PC-3 (cell line): ENCODE measurements around the gene RAB5IF.

ENCODE experiments used
- EZH2 ChIP-seq: fragments of 300-600 bp; sonication (generic); IDR thresholded peaks from one replicate; pipeline ENCODE4 v1.6.1; 2017; ENCODE audit warnings: antibody characterized with exemption, mild to moderate bottlenecking, low read length; ENCODE audit not compliant: unreplicated experiment
- TF ChIP-seq, protein P1 (sequence below): fragments of 300-600 bp; sonication (generic); conservative IDR thresholded peaks from 2 replicates; pipeline ENCODE4 v1.5.1; 2017; ENCODE audit warnings: antibody characterized with exemption, low read depth, mild to moderate bottlenecking, low read length

DNA sequence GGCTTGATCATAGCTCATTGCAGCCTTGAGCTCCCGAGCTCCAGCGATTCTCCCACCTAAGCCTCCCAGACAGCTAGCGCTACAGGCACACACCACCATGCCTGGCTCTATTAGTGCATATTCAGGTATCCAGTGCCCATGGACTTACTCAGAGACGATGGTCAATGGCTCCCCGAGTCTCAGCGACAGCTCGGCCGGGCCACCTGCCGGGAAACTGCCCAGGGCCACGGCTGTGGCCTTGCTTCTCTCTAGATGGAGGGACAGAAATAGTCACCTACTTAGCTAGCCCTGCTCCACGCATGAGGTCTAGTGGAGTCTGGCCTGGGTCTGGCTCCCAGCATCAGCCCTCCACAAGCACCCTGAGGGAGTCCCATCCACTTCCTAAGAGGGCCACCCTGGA lies 28.8 kb downstream of the RAB5IF start:
- TF ChIP-seq, protein P1, sequence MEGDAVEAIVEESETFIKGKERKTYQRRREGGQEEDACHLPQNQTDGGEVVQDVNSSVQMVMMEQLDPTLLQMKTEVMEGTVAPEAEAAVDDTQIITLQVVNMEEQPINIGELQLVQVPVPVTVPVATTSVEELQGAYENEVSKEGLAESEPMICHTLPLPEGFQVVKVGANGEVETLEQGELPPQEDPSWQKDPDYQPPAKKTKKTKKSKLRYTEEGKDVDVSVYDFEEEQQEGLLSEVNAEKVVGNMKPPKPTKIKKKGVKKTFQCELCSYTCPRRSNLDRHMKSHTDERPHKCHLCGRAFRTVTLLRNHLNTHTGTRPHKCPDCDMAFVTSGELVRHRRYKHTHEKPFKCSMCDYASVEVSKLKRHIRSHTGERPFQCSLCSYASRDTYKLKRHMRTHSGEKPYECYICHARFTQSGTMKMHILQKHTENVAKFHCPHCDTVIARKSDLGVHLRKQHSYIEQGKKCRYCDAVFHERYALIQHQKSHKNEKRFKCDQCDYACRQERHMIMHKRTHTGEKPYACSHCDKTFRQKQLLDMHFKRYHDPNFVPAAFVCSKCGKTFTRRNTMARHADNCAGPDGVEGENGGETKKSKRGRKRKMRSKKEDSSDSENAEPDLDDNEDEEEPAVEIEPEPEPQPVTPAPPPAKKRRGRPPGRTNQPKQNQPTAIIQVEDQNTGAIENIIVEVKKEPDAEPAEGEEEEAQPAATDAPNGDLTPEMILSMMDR: no peak
- TF ChIP-seq EZH2: no peak
